H1 (cell line): ENCODE results near the gene DLEC1. TPM values are rescaled to one million over a fixed set of nuclear protein-coding genes. Genes with fewer than 3 reads are reported as not detected.

Experiments used
- CTCF ChIA-PET: fragments of 300-600 bp; sonication (Branson Sonifier 250); formaldehyde crosslinking; loops from one replicate; lab custom pipeline; 2021; ENCODE audit not compliant: partially characterized antibody; lab: Charles Lee
- POLR2A ChIA-PET: fragments of 300-600 bp; sonication (Branson Sonifier 250); formaldehyde crosslinking; loops from one replicate; lab custom pipeline; 2021; ENCODE audit warnings: inconsistent platforms; ENCODE audit not compliant: partially characterized antibody; lab: Charles Lee
- DNase-seq, 2 experiments: peaks; one replicate each; pipeline versions ENCODE4 v3.0.0 to v3.0.0-alpha.2; 2010 to 2022; ENCODE audit warnings: low spot score in 2 of 2, low read depth in 1 of 2, mixed read lengths in 1 of 2
- FAIRE-seq: peaks from 2 replicates; lab custom pipeline; 2011; peaks lifted over from hg19 to GRCh38; lab: Jason Lieb, UNC
- H2AFZ ChIP-seq: 2 replicates; pipeline ENCODE4 v1.8.1; 2012; ENCODE audit warnings: low read length, inconsistent platforms
- H2AK5ac ChIP-seq: 2 replicates; pipeline ENCODE4 v1.6.1; 2013; ENCODE audit warnings: low read depth, low read length
- H2BK120ac ChIP-seq: replicated peaks from 2 replicates; pipeline ENCODE3; 2013; ENCODE audit warnings: low read depth, low read length, inconsistent platforms
- H2BK12ac ChIP-seq: 2 replicates; pipeline ENCODE4 v1.6.1; 2013; ENCODE audit warnings: low read depth, low read length
- H2BK15ac ChIP-seq: 2 replicates; pipeline ENCODE4 v1.6.1; 2013; ENCODE audit warnings: low read length
- H2BK20ac ChIP-seq: 2 replicates; pipeline ENCODE4 v1.6.1; 2013; ENCODE audit warnings: low read length
- H2BK5ac ChIP-seq: 2 replicates; pipeline ENCODE4 v1.6.1; 2013; ENCODE audit warnings: low read depth, low read length
- H3K14ac ChIP-seq: 2 replicates; pipeline ENCODE4 v1.6.1; 2013; ENCODE audit warnings: inconsistent platforms; ENCODE audit not compliant: insufficient read length
- H3K18ac ChIP-seq: 2 replicates; pipeline ENCODE4 v1.6.1; 2013; ENCODE audit warnings: low read length; ENCODE audit errors: extremely low read depth
- H3K23ac ChIP-seq: 2 replicates; pipeline ENCODE4 v1.6.1; 2013; ENCODE audit warnings: inconsistent platforms; ENCODE audit not compliant: insufficient read length
- H3K23me2 ChIP-seq: 2 replicates; pipeline ENCODE4 v1.6.1; 2013; ENCODE audit warnings: low read depth, low read length
- H3K27ac ChIP-seq: 2 replicates; pipeline ENCODE4 v1.6.1; 2011; ENCODE audit warnings: low read depth, low read length, inconsistent platforms
- H3K27me3 ChIP-seq, 4 experiments: replicated peaks in 1 of 4; 1 replicate in 1 of 4; 2 replicates in 3 of 4; pipeline versions ENCODE4 v1.6.1 to v1.8.1; 2011 to 2013; ENCODE audit warnings: low read length in 3 of 4, mild to moderate bottlenecking in 3 of 4, inconsistent platforms in 2 of 4, mixed read lengths in 2 of 4, moderate library complexity in 1 of 4; ENCODE audit not compliant: control insufficient read depth in 3 of 4, insufficient read depth in 3 of 4; ENCODE audit errors: extremely low read depth in 1 of 4
- H3K36me3 ChIP-seq, 4 experiments: 2 replicates each; pipeline versions ENCODE4 v1.6.1 to v1.8.1; 2011 to 2013; ENCODE audit warnings: mild to moderate bottlenecking in 4 of 4, low read length in 3 of 4, moderate library complexity in 2 of 4, control low read depth in 1 of 4, inconsistent platforms in 1 of 4; ENCODE audit not compliant: insufficient read depth in 4 of 4, control insufficient read depth in 2 of 4
- H3K4ac ChIP-seq: replicated peaks from 2 replicates; pipeline ENCODE3; 2013; ENCODE audit warnings: low read length, low read depth, mixed read lengths, inconsistent platforms; ENCODE audit not compliant: insufficient read length
- H3K4me1 ChIP-seq, 4 experiments: replicated peaks in 1 of 4; 1 replicate in 1 of 4; 2 replicates in 3 of 4; pipeline versions ENCODE4 v1.6.1 to v1.8.1; 2011 to 2013; ENCODE audit warnings: low read length in 3 of 4, inconsistent platforms in 2 of 4, mixed read lengths in 1 of 4; ENCODE audit not compliant: insufficient read depth in 4 of 4, control insufficient read depth in 3 of 4
- H3K4me2 ChIP-seq, 2 experiments: 2 replicates each; pipeline versions ENCODE4 v1.6.1 to v1.8.1; 2011 to 2013; ENCODE audit warnings: low read depth in 2 of 2, low read length in 2 of 2, control low read depth in 1 of 2, inconsistent platforms in 1 of 2, mild to moderate bottlenecking in 1 of 2; ENCODE audit not compliant: insufficient read depth in 1 of 2
- H3K4me3 ChIP-seq, 4 experiments: fragments of 200-600, 300-600 bp in 1 of 4; sonication (generic), shearing (Covaris generic), sonication (Bioruptor Twin) in 1 of 4; 2 replicates each; pipeline versions ENCODE4 v1.5.1 to v1.8.1; 2011 to 2016; ENCODE audit warnings: low read length in 4 of 4, low read depth in 3 of 4, control low read depth in 2 of 4, inconsistent platforms in 2 of 4, mild to moderate bottlenecking in 2 of 4, mixed read lengths in 1 of 4, moderate library complexity in 1 of 4; ENCODE audit not compliant: insufficient read depth in 2 of 4; ENCODE audit errors: extremely low read depth in 1 of 4
- H3K56ac ChIP-seq: replicated peaks from 2 replicates; pipeline ENCODE3; 2013; ENCODE audit warnings: low read depth, mild to moderate bottlenecking, mixed read lengths, low read length, inconsistent platforms; ENCODE audit not compliant: insufficient read length
- H3K79me1 ChIP-seq: 2 replicates; pipeline ENCODE4 v1.6.1; 2013; ENCODE audit warnings: low read depth, low read length, control low read depth
- H3K79me2 ChIP-seq, 2 experiments: 2 replicates each; pipeline versions ENCODE4 v1.6.1 to v1.8.1; 2012 to 2013; ENCODE audit warnings: low read length in 2 of 2, mild to moderate bottlenecking in 2 of 2, inconsistent platforms in 1 of 2; ENCODE audit not compliant: insufficient read depth in 2 of 2, control insufficient read depth in 1 of 2
- H3K9ac ChIP-seq, 4 experiments: replicated peaks in 1 of 4; 1 replicate in 1 of 4; 2 replicates in 3 of 4; pipeline versions ENCODE4 v1.6.1 to v1.8.1; 2011 to 2013; ENCODE audit warnings: low read depth in 3 of 4, low read length in 3 of 4, control low read depth in 2 of 4, mild to moderate bottlenecking in 2 of 4, moderate library complexity in 2 of 4, inconsistent platforms in 1 of 4; ENCODE audit errors: extremely low read depth in 1 of 4
- H3K9me3 ChIP-seq, 2 experiments: 2 replicates each; pipeline versions ENCODE4 v1.6.1 to v1.8.1; 2012 to 2013; ENCODE audit warnings: mild to moderate bottlenecking in 2 of 2, moderate library complexity in 2 of 2, control low read depth in 1 of 2, inconsistent platforms in 1 of 2, low read depth in 1 of 2, low read length in 1 of 2, mixed read lengths in 1 of 2; ENCODE audit not compliant: insufficient read depth in 2 of 2
- H4K20me1 ChIP-seq, 2 experiments: replicated peaks in 1 of 2; 2 replicates each; pipeline versions ENCODE3 to v1.8.1; 2011 to 2013; ENCODE audit warnings: inconsistent platforms in 2 of 2, low read length in 2 of 2, mild to moderate bottlenecking in 1 of 2; ENCODE audit not compliant: insufficient read depth in 2 of 2, control insufficient read depth in 1 of 2
- H4K5ac ChIP-seq: 2 replicates; pipeline ENCODE4 v1.6.1; 2013; ENCODE audit warnings: low read length, low read depth, mixed read lengths, inconsistent platforms; ENCODE audit not compliant: insufficient read length
- H4K8ac ChIP-seq: 2 replicates; pipeline ENCODE4 v1.8.0; 2013; ENCODE audit warnings: mild to moderate bottlenecking, moderate library complexity, low read length, inconsistent platforms; ENCODE audit not compliant: insufficient read depth; ENCODE audit errors: extremely low read depth
- H4K91ac ChIP-seq: replicated peaks from 2 replicates; pipeline ENCODE3; 2013; ENCODE audit warnings: low read length, mixed read lengths, inconsistent platforms; ENCODE audit not compliant: insufficient read length
- ATF2 ChIP-seq: IDR thresholded peaks from 2 replicates; pipeline ENCODE4 v1.6.1; 2012; ENCODE audit warnings: low read length, inconsistent platforms
- BACH1 ChIP-seq: IDR thresholded peaks from 2 replicates; pipeline ENCODE4 v1.6.1; 2012; ENCODE audit warnings: low read length, improper control_type of control experiment
- CBX8 ChIP-seq: fragments of 300-800, 300-1000 bp; sonication (generic); IDR thresholded peaks from 2 replicates; pipeline ENCODE4 v1.7.1; 2016; ENCODE audit warnings: low read depth, low read length, borderline replicate concordance
- HDAC2 ChIP-seq, 2 experiments: fragments of 300-600 bp in 1 of 2; sonication (generic) in 1 of 2; IDR thresholded peaks; 2 replicates each; pipeline ENCODE4 v1.6.1; 2011 to 2012; ENCODE audit warnings: low read depth in 2 of 2, low read length in 2 of 2, mild to moderate bottlenecking in 2 of 2, moderate library complexity in 2 of 2, borderline replicate concordance in 1 of 2, inconsistent platforms in 1 of 2
- SP4 ChIP-seq: IDR thresholded peaks from 2 replicates; pipeline ENCODE4 v1.6.1; 2012; ENCODE audit warnings: low read length, inconsistent platforms
- WGBS, 2 experiments: shearing (Covaris generic) in 1 of 2; methylation state at CpG; one replicate each; pipeline versions ENCODE4 v1.1.6 to v1.1.7; 2013 to 2015; ENCODE audit warnings: low lambda C conversion rate in 2 of 2, mixed read lengths in 2 of 2, inconsistent platforms in 1 of 2, low coverage in 1 of 2, missing lambda C conversion rate in 1 of 2; ENCODE audit not compliant: insufficient replicate concordance in 2 of 2, insufficient coverage in 1 of 2, insufficient read length in 1 of 2; ENCODE audit errors: extremely low coverage in 1 of 2, missing lambda C conversion rate in 1 of 2; 5-methylcytosine and 5-hydroxymethylcytosine counted together
- polyA plus RNA-seq, 7 experiments: library from polyadenylated mRNA; depleted of rRNA in 3 of 7; stranded (reverse) in 5 of 7; unstranded in 2 of 7; fragments of >200 nt in 5 of 7; fragments of 200-250 nt in 2 of 7; gene quantifications; 1 replicate in 5 of 7; 2 replicates in 1 of 7; 4 replicates in 1 of 7; pipeline versions ENCODE4 v1.2.1 to v1.2.3, GENCODE V29; 2011 to 2013; ENCODE audit warnings: missing spikeins in 2 of 7, mixed read lengths in 2 of 7
- total RNA-seq: library from RNA; stranded (reverse); fragmentation: NEBNext Ultra II Directional; extraction: Animal tissue kit (Norgen Biotek cat#: 25700); gene quantifications from 2 replicates; pipeline ENCODE4 v1.2.1, GENCODE V29; 2021

The DLEC1 gene
- total and polyA plus RNA-seq, 2 of the 8 experiments (the other 6 are each of a cell fraction or from before 2014, with no cell fraction given) = 0.26 to 0.76 TPM

- Histone ChIP-seq H3K4me1 (no peaks in the 10 kb centered on the region), H3K4me2 (no peak overlapping the region), H3K23ac (no peak overlapping the region), H3K79me1 (no peaks in the 10 kb centered on the region), H3K9me3 (peaks cover 0 to under 1% of the 10 kb centered on the region in 2 experiments; a peak in 1 of 4 replicates), H3K27ac (no peak overlapping the region), H3K4me3 (no peak overlapping the region), H3K9ac (no peak overlapping the region), H2BK12ac (no peak overlapping the region), H2BK120ac (no peak overlapping the region), H3K23me2 (no peaks in the 10 kb centered on the region), H2AFZ (no peak overlapping the region), H4K5ac (no peak overlapping the region), H3K4ac (no peak overlapping the region), H2AK5ac (no peak overlapping the region), H4K8ac (no peak overlapping the region), H3K27me3 (no peaks in the 10 kb centered on the region; a peak in 1 of 7 replicates), H3K36me3 (no peaks in the 10 kb centered on the region), H4K91ac (no peak overlapping the region), H3K79me2 (no peaks in the 10 kb centered on the region), H3K18ac (no peak overlapping the region), H2BK15ac (no peak overlapping the region), H3K14ac (no peak overlapping the region), H2BK5ac (no peak overlapping the region), H2BK20ac (no peak overlapping the region), H4K20me1 (no peaks in the 10 kb centered on the region), H3K56ac (no peak overlapping the region)
- no peak for FAIRE-seq
- no peak for DNase-seq
- ChIA-PET CTCF (interaction anchor here (1.3 kb wide), 1 partner anchor 44 kb away, joined by 3 read pairs; no protein-coding TSS in a partner anchor), POLR2A (no interaction called here)
- WGBS, 2 experiments = 93% methylated on average over 4 of the region's 4 CpGs; no CpG with 5 or more reads in 1 of the 2 experiments
- no peak for TF ChIP-seq HDAC2 (IDR thresholded peaks at IDR 0.05; ENCODE audit: borderline replicate concordance in 1 of 2, low read depth in 2 of 2, low read length in 2 of 2)
- TF ChIP-seq ATF2 = no peak
- TF ChIP-seq CBX8 = no peak
- TF ChIP-seq SP4 = no peak
- no peak for TF ChIP-seq BACH1
These were observed 7.0 kb downstream of the DLEC1 start for GRCh38 chr3:38046027-38046426.
